Smooth muscle cell (in vitro differentiated cells): Measurements from ENCODE around the gene GRIK2. TPM values are rescaled to one million over a fixed set of nuclear protein-coding genes. Genes with fewer than 3 reads are reported as not detected.

Experiments
- DNase-seq: peaks from one replicate; lab custom pipeline; 2025; ENCODE audit not compliant: unreplicated experiment; lab: John Stamatoyannopoulos, UW
- H2AFZ ChIP-seq: fragments of 200-600 bp; sonication (generic); 2 replicates; pipeline ENCODE4 v1.6.0; 2016; ENCODE audit warnings: antibody characterized with exemption, low read depth, mild to moderate bottlenecking
- H3F3A ChIP-seq: fragments of 200-600 bp; sonication (generic); 2 replicates; pipeline ENCODE4 v1.6.0; 2017; ENCODE audit warnings: antibody characterized with exemption, low read depth
- H3K27ac ChIP-seq: fragments of 200-600 bp; sonication (generic); 2 replicates; pipeline ENCODE4 v1.5.1; 2016; ENCODE audit warnings: low read depth, mild to moderate bottlenecking
- H3K27me3 ChIP-seq: fragments of 200-600 bp; sonication (generic); 2 replicates; pipeline ENCODE4 v1.6.1; 2016; ENCODE audit warnings: low read depth, mild to moderate bottlenecking
- H3K36me3 ChIP-seq: fragments of 200-600 bp; sonication (generic); 2 replicates; pipeline ENCODE4 v1.5.1; 2016; ENCODE audit warnings: low read depth
- H3K4me1 ChIP-seq: fragments of 200-600 bp; sonication (generic); 2 replicates; pipeline ENCODE4 v1.5.1; 2016; ENCODE audit warnings: low read depth
- H3K4me2 ChIP-seq: fragments of 200-600 bp; sonication (generic); 2 replicates; pipeline ENCODE4 v1.6.0; 2016; ENCODE audit warnings: mild to moderate bottlenecking
- H3K4me3 ChIP-seq: fragments of 200-600 bp; sonication (generic); 2 replicates; pipeline ENCODE4 v1.5.1; 2016; ENCODE audit warnings: mild to moderate bottlenecking
- H3K79me2 ChIP-seq: fragments of 200-600 bp; sonication (generic); 2 replicates; pipeline ENCODE4 v1.6.0; 2016; ENCODE audit warnings: low read depth, mild to moderate bottlenecking
- H3K9ac ChIP-seq: fragments of 200-600 bp; sonication (generic); 2 replicates; pipeline ENCODE4 v1.6.0; 2016; ENCODE audit warnings: low read depth
- H3K9me3 ChIP-seq: fragments of 200-600 bp; sonication (generic); replicated peaks from 2 replicates; pipeline ENCODE4 v1.5.1; 2016; ENCODE audit warnings: low read depth
- H4K20me1 ChIP-seq: fragments of 200-600 bp; sonication (generic); 2 replicates; pipeline ENCODE4 v1.6.0; 2016; ENCODE audit warnings: low read depth
- CTCF ChIP-seq: fragments of 200-600 bp; sonication (generic); IDR thresholded peaks from 2 replicates; pipeline ENCODE4 v1.5.1; 2017; ENCODE audit warnings: borderline replicate concordance, mild to moderate bottlenecking, antibody characterized with exemption; ENCODE audit not compliant: insufficient read depth, poor library complexity, severe bottlenecking
- WGBS: methylation state at CpG from one replicate; pipeline ENCODE4 v1.1.7; 2016; ENCODE audit warnings: low lambda C conversion rate; 5-methylcytosine and 5-hydroxymethylcytosine counted together
- polyA plus RNA-seq: library from polyadenylated mRNA; unstranded; fragments of >200 nt; fragmentation: Nextera tagmentation; extraction: Ambion mirVana; gene quantifications from 2 replicates; pipeline ENCODE4 v1.2.1, GENCODE V29; 2016
- total RNA-seq: library from RNA; depleted of rRNA; stranded (reverse); fragments of >200 nt; gene quantifications from 2 replicates; pipeline ENCODE4 v1.2.3, GENCODE V29; 2014

Gene GRIK2
- total and polyA plus RNA-seq, 2 experiments from 2014 or later, result 10.0 to 23.6 TPM

- H3F3A ChIP-seq, result no peaks in the 10 kb centered on the region
- no peaks in the 10 kb centered on the region for H3K4me1 ChIP-seq
- no peaks in the 10 kb centered on the region for H3K27me3 ChIP-seq
- no peak overlapping the region for H3K9ac ChIP-seq
- H3K4me2 ChIP-seq, result no peak overlapping the region
- no peaks in the 10 kb centered on the region for H3K9me3 ChIP-seq
- WGBS, result 94% methylated on average over 1 of the region's 1 CpG
- H2AFZ ChIP-seq, result no peak overlapping the region
- TF ChIP-seq CTCF, result no peak
- no peak overlapping the region for H3K27ac ChIP-seq
- H4K20me1 ChIP-seq, result no peaks in the 10 kb centered on the region
- H3K79me2 ChIP-seq, result no peaks in the 10 kb centered on the region
- DNase-seq, result no peak
- no peak overlapping the region for H3K4me3 ChIP-seq
- H3K36me3 ChIP-seq, result no peaks in the 10 kb centered on the region
These were observed 119.7 kb downstream of the GRIK2 start for GRCh38 chr6:101513181-101513580.

GRCh38 chr6:101516578-101516977, 123.1 kb downstream of the GRIK2 start:
- no peaks in the 10 kb centered on the region for H3K36me3 ChIP-seq
- H3F3A ChIP-seq, result no peaks in the 10 kb centered on the region
- H2AFZ ChIP-seq, result no peak overlapping the region
- no peak for DNase-seq
- no peaks in the 10 kb centered on the region for H3K79me2 ChIP-seq
- H4K20me1 ChIP-seq, result no peaks in the 10 kb centered on the region
- no peaks in the 10 kb centered on the region for H3K9me3 ChIP-seq
- H3K4me3 ChIP-seq, result no peak overlapping the region
- H3K4me2 ChIP-seq, result no peak overlapping the region
- H3K27ac ChIP-seq, result no peak overlapping the region
- H3K27me3 ChIP-seq, result no peaks in the 10 kb centered on the region
- no peak for TF ChIP-seq CTCF
- no peaks in the 10 kb centered on the region for H3K4me1 ChIP-seq
- H3K9ac ChIP-seq, result no peak overlapping the region

GRCh38 chr6:101517632-101518031, 124.1 kb downstream of the GRIK2 start:
- Histone ChIP-seq H2AFZ (no peak overlapping the region), H3K4me1 (no peaks in the 10 kb centered on the region), H3K27me3 (no peaks in the 10 kb centered on the region), H3K36me3 (no peaks in the 10 kb centered on the region), H3K27ac (no peak overlapping the region), H3K9me3 (no peaks in the 10 kb centered on the region), H4K20me1 (no peaks in the 10 kb centered on the region), H3F3A (no peaks in the 10 kb centered on the region), H3K4me3 (no peak overlapping the region), H3K4me2 (no peak overlapping the region), H3K9ac (no peak overlapping the region), H3K79me2 (no peaks in the 10 kb centered on the region)
- TF ChIP-seq CTCF, result no peak
- DNase-seq, result no peak
- 94% methylated on average over 1 of the region's 1 CpG for WGBS

- Histone ChIP-seq H3K79me2 (no peaks in the 10 kb centered on the region), H3K27ac (no peak overlapping the region), H2AFZ (no peak overlapping the region), H3F3A (no peaks in the 10 kb centered on the region), H3K9me3 (no peaks in the 10 kb centered on the region), H3K36me3 (no peaks in the 10 kb centered on the region), H3K4me1 (no peaks in the 10 kb centered on the region), H3K4me2 (no peak overlapping the region), H4K20me1 (no peaks in the 10 kb centered on the region), H3K4me3 (no peak overlapping the region), H3K27me3 (no peaks in the 10 kb centered on the region), H3K9ac (no peak overlapping the region)
- TF ChIP-seq CTCF, result no peak
- WGBS, result 96% methylated on average over 2 of the region's 2 CpGs
- DNase-seq, result no peak
These were observed 128.7 kb downstream of the GRIK2 start for GRCh38 chr6:101522254-101522653.
